ENCODE measurements around the gene NXF3. TPM values are rescaled to one million over a fixed set of nuclear protein-coding genes. Genes with fewer than 3 reads are reported as not detected.

The NXF3 gene
- total and polyA plus RNA-seq, 2 donors (not counting 3 experiments of a cell fraction or from before 2014, with no cell fraction given): not detected

DNA sequence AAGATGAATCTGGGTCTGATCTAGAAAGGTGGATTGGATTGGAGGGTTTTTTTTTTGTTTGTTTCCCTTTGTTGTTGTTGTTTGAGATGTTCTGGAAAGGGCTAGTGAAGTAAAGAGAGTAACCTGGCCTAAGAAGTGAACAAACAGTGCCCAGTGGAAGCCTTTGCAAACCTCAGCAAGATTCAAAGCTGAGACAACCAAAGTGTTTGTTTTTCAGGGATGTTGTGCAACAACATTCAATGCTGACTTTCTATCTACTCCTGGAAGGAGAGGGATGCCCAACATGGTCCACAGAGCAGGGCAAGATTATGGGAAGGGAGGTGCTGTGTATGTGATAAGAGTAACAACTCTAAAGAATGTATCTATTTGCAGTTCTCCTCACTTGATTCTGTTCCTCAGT, 40.3 kb downstream of the NXF3 start:
- H3K79me2 ChIP-seq (ENCODE audit: control insufficient read depth, insufficient read depth, low read length): no peaks in the 10 kb centered on the region
- dilution Hi-C loops (cut with MboI; ENCODE audit: extremely low pct_ligation_motif_present, low sequenced_read_pairs): no loop called here
- H3K9me1 ChIP-seq (replicated peaks; ENCODE audit: control insufficient read depth, extremely low read depth, insufficient read depth, low read length): no peaks in the 10 kb centered on the region
- no peak overlapping the region for H3K4me3 ChIP-seq (replicated peaks in 1 of 3; ENCODE audit: insufficient read depth in 1 of 3, low read depth in 1 of 3, low read length in 3 of 3)
- H3K4me1 ChIP-seq (ENCODE audit: control insufficient read depth, extremely low read depth, insufficient read depth, low read length): no peaks in the 10 kb centered on the region
- intact Hi-C loops (cut with micrococcal nuclease): no loop called here
- BruUV-seq (replicated peaks): no TSS peak
- no peaks in the 10 kb centered on the region for H4K20me1 ChIP-seq (replicated peaks; ENCODE audit: control insufficient read depth, extremely low read depth, insufficient read depth, low read length)
- ChIA-PET POLR2A (no interaction called here), CTCF (no interaction called here)
- TF ChIP-seq JUN (IDR thresholded peaks at IDR 0.05; ENCODE audit: borderline replicate concordance, insufficient read depth, insufficient read length, low read depth) (no peak), EZH2 (IDR thresholded peaks at IDR 0.05; ENCODE audit: borderline replicate concordance, low read depth, low read length, severe bottlenecking) (no peak), POLR2AphosphoS5 (IDR thresholded peaks at IDR 0.05; ENCODE audit: insufficient read depth, low read depth, low read length) (no peak), FOS (IDR thresholded peaks at IDR 0.05; ENCODE audit: borderline replicate concordance, insufficient read depth, low read length) (no peak), MYC (IDR thresholded peaks at IDR 0.05; ENCODE audit: low read depth, low read length) (no peak), GATA2 (IDR thresholded peaks at IDR 0.05; ENCODE audit: insufficient read depth, insufficient read length, low read depth, low read length) (no peak), POLR2A (IDR thresholded peaks at IDR 0.05; ENCODE audit: low read depth, low read length) (no peak)
- TF ChIP-seq, protein P1, sequence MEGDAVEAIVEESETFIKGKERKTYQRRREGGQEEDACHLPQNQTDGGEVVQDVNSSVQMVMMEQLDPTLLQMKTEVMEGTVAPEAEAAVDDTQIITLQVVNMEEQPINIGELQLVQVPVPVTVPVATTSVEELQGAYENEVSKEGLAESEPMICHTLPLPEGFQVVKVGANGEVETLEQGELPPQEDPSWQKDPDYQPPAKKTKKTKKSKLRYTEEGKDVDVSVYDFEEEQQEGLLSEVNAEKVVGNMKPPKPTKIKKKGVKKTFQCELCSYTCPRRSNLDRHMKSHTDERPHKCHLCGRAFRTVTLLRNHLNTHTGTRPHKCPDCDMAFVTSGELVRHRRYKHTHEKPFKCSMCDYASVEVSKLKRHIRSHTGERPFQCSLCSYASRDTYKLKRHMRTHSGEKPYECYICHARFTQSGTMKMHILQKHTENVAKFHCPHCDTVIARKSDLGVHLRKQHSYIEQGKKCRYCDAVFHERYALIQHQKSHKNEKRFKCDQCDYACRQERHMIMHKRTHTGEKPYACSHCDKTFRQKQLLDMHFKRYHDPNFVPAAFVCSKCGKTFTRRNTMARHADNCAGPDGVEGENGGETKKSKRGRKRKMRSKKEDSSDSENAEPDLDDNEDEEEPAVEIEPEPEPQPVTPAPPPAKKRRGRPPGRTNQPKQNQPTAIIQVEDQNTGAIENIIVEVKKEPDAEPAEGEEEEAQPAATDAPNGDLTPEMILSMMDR (IDR thresholded peaks at IDR 0.05; ENCODE audit: extremely low read depth in 1 of 2, insufficient read depth in 1 of 2, low read depth in 1 of 2, low read length in 2 of 2): no peak
- TF ChIP-seq, protein P2, sequence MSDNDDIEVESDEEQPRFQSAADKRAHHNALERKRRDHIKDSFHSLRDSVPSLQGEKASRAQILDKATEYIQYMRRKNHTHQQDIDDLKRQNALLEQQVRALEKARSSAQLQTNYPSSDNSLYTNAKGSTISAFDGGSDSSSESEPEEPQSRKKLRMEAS (IDR thresholded peaks at IDR 0.05; ENCODE audit: insufficient read depth, insufficient read length): no peak
- H3K9ac ChIP-seq (replicated peaks; ENCODE audit: extremely low read depth, insufficient read depth, low read length): no peak overlapping the region
- no peaks in the 10 kb centered on the region for H3K36me3 ChIP-seq (ENCODE audit: control insufficient read depth in 2 of 2, extremely low read depth in 1 of 2, insufficient read depth in 2 of 2, low read length in 2 of 2)
- H2AFZ ChIP-seq (ENCODE audit: low read depth, low read length): no peak overlapping the region
- H3K9me3 ChIP-seq (replicated peaks; ENCODE audit: control insufficient read depth, insufficient read depth, low read length): no peaks in the 10 kb centered on the region
- FAIRE-seq (no peak), DNase-seq (ENCODE audit: low read depth, low spot score) (no peak)
- no peak overlapping the region for H3K27ac ChIP-seq (ENCODE audit: insufficient read depth, low read depth, low read length)
- no peak overlapping the region for H3K4me2 ChIP-seq (ENCODE audit: insufficient read depth, low read length)
- H3K27me3 ChIP-seq (ENCODE audit: control insufficient read depth in 2 of 2, insufficient read depth in 2 of 2, low read length in 2 of 2): no peaks in the 10 kb centered on the region

All from endothelial cell of umbilical vein (primary cell).